H1 (cell line): ENCODE results near the gene SEMA5B. TPM values are rescaled to one million over a fixed set of nuclear protein-coding genes. Genes with fewer than 3 reads are reported as not detected.

Source experiments
- CTCF ChIA-PET: fragments of 300-600 bp; sonication (Branson Sonifier 250); formaldehyde crosslinking; loops from one replicate; lab custom pipeline; 2021; ENCODE audit not compliant: partially characterized antibody; lab: Charles Lee
- POLR2A ChIA-PET: fragments of 300-600 bp; sonication (Branson Sonifier 250); formaldehyde crosslinking; loops from one replicate; lab custom pipeline; 2021; ENCODE audit warnings: inconsistent platforms; ENCODE audit not compliant: partially characterized antibody; lab: Charles Lee
- DNase-seq, 2 experiments: peaks; one replicate each; pipeline versions ENCODE4 v3.0.0 to v3.0.0-alpha.2; 2010 to 2022; ENCODE audit warnings: low spot score in 2 of 2, low read depth in 1 of 2, mixed read lengths in 1 of 2
- FAIRE-seq: peaks from 2 replicates; lab custom pipeline; 2011; peaks lifted over from hg19 to GRCh38; lab: Jason Lieb, UNC
- H2AFZ ChIP-seq: 2 replicates; pipeline ENCODE4 v1.8.1; 2012; ENCODE audit warnings: low read length, inconsistent platforms
- H2AK5ac ChIP-seq: 2 replicates; pipeline ENCODE4 v1.6.1; 2013; ENCODE audit warnings: low read depth, low read length
- H2BK120ac ChIP-seq: replicated peaks from 2 replicates; pipeline ENCODE3; 2013; ENCODE audit warnings: low read depth, low read length, inconsistent platforms
- H2BK12ac ChIP-seq: 2 replicates; pipeline ENCODE4 v1.6.1; 2013; ENCODE audit warnings: low read depth, low read length
- H2BK15ac ChIP-seq: 2 replicates; pipeline ENCODE4 v1.6.1; 2013; ENCODE audit warnings: low read length
- H2BK20ac ChIP-seq: 2 replicates; pipeline ENCODE4 v1.6.1; 2013; ENCODE audit warnings: low read length
- H2BK5ac ChIP-seq: 2 replicates; pipeline ENCODE4 v1.6.1; 2013; ENCODE audit warnings: low read depth, low read length
- H3K14ac ChIP-seq: 2 replicates; pipeline ENCODE4 v1.6.1; 2013; ENCODE audit warnings: inconsistent platforms; ENCODE audit not compliant: insufficient read length
- H3K18ac ChIP-seq: 2 replicates; pipeline ENCODE4 v1.6.1; 2013; ENCODE audit warnings: low read length; ENCODE audit errors: extremely low read depth
- H3K23ac ChIP-seq: 2 replicates; pipeline ENCODE4 v1.6.1; 2013; ENCODE audit warnings: inconsistent platforms; ENCODE audit not compliant: insufficient read length
- H3K23me2 ChIP-seq: 2 replicates; pipeline ENCODE4 v1.6.1; 2013; ENCODE audit warnings: low read depth, low read length
- H3K27ac ChIP-seq: 2 replicates; pipeline ENCODE4 v1.6.1; 2011; ENCODE audit warnings: low read depth, low read length, inconsistent platforms
- H3K27me3 ChIP-seq, 4 experiments: replicated peaks in 1 of 4; 1 replicate in 1 of 4; 2 replicates in 3 of 4; pipeline versions ENCODE4 v1.6.1 to v1.8.1; 2011 to 2013; ENCODE audit warnings: low read length in 3 of 4, mild to moderate bottlenecking in 3 of 4, inconsistent platforms in 2 of 4, mixed read lengths in 2 of 4, moderate library complexity in 1 of 4; ENCODE audit not compliant: control insufficient read depth in 3 of 4, insufficient read depth in 3 of 4; ENCODE audit errors: extremely low read depth in 1 of 4
- H3K36me3 ChIP-seq, 4 experiments: 2 replicates each; pipeline versions ENCODE4 v1.6.1 to v1.8.1; 2011 to 2013; ENCODE audit warnings: mild to moderate bottlenecking in 4 of 4, low read length in 3 of 4, moderate library complexity in 2 of 4, control low read depth in 1 of 4, inconsistent platforms in 1 of 4; ENCODE audit not compliant: insufficient read depth in 4 of 4, control insufficient read depth in 2 of 4
- H3K4ac ChIP-seq: replicated peaks from 2 replicates; pipeline ENCODE3; 2013; ENCODE audit warnings: low read length, low read depth, mixed read lengths, inconsistent platforms; ENCODE audit not compliant: insufficient read length
- H3K4me1 ChIP-seq, 4 experiments: replicated peaks in 1 of 4; 1 replicate in 1 of 4; 2 replicates in 3 of 4; pipeline versions ENCODE4 v1.6.1 to v1.8.1; 2011 to 2013; ENCODE audit warnings: low read length in 3 of 4, inconsistent platforms in 2 of 4, mixed read lengths in 1 of 4; ENCODE audit not compliant: insufficient read depth in 4 of 4, control insufficient read depth in 3 of 4
- H3K4me2 ChIP-seq, 2 experiments: 2 replicates each; pipeline versions ENCODE4 v1.6.1 to v1.8.1; 2011 to 2013; ENCODE audit warnings: low read depth in 2 of 2, low read length in 2 of 2, control low read depth in 1 of 2, inconsistent platforms in 1 of 2, mild to moderate bottlenecking in 1 of 2; ENCODE audit not compliant: insufficient read depth in 1 of 2
- H3K4me3 ChIP-seq, 4 experiments: fragments of 200-600, 300-600 bp in 1 of 4; sonication (generic), shearing (Covaris generic), sonication (Bioruptor Twin) in 1 of 4; 2 replicates each; pipeline versions ENCODE4 v1.5.1 to v1.8.1; 2011 to 2016; ENCODE audit warnings: low read length in 4 of 4, low read depth in 3 of 4, control low read depth in 2 of 4, inconsistent platforms in 2 of 4, mild to moderate bottlenecking in 2 of 4, mixed read lengths in 1 of 4, moderate library complexity in 1 of 4; ENCODE audit not compliant: insufficient read depth in 2 of 4; ENCODE audit errors: extremely low read depth in 1 of 4
- H3K56ac ChIP-seq: replicated peaks from 2 replicates; pipeline ENCODE3; 2013; ENCODE audit warnings: low read depth, mild to moderate bottlenecking, mixed read lengths, low read length, inconsistent platforms; ENCODE audit not compliant: insufficient read length
- H3K79me1 ChIP-seq: 2 replicates; pipeline ENCODE4 v1.6.1; 2013; ENCODE audit warnings: low read depth, low read length, control low read depth
- H3K79me2 ChIP-seq, 2 experiments: 2 replicates each; pipeline versions ENCODE4 v1.6.1 to v1.8.1; 2012 to 2013; ENCODE audit warnings: low read length in 2 of 2, mild to moderate bottlenecking in 2 of 2, inconsistent platforms in 1 of 2; ENCODE audit not compliant: insufficient read depth in 2 of 2, control insufficient read depth in 1 of 2
- H3K9ac ChIP-seq, 4 experiments: replicated peaks in 1 of 4; 1 replicate in 1 of 4; 2 replicates in 3 of 4; pipeline versions ENCODE4 v1.6.1 to v1.8.1; 2011 to 2013; ENCODE audit warnings: low read depth in 3 of 4, low read length in 3 of 4, control low read depth in 2 of 4, mild to moderate bottlenecking in 2 of 4, moderate library complexity in 2 of 4, inconsistent platforms in 1 of 4; ENCODE audit errors: extremely low read depth in 1 of 4
- H3K9me3 ChIP-seq, 2 experiments: 2 replicates each; pipeline versions ENCODE4 v1.6.1 to v1.8.1; 2012 to 2013; ENCODE audit warnings: mild to moderate bottlenecking in 2 of 2, moderate library complexity in 2 of 2, control low read depth in 1 of 2, inconsistent platforms in 1 of 2, low read depth in 1 of 2, low read length in 1 of 2, mixed read lengths in 1 of 2; ENCODE audit not compliant: insufficient read depth in 2 of 2
- H4K20me1 ChIP-seq, 2 experiments: replicated peaks in 1 of 2; 2 replicates each; pipeline versions ENCODE3 to v1.8.1; 2011 to 2013; ENCODE audit warnings: inconsistent platforms in 2 of 2, low read length in 2 of 2, mild to moderate bottlenecking in 1 of 2; ENCODE audit not compliant: insufficient read depth in 2 of 2, control insufficient read depth in 1 of 2
- H4K5ac ChIP-seq: 2 replicates; pipeline ENCODE4 v1.6.1; 2013; ENCODE audit warnings: low read length, low read depth, mixed read lengths, inconsistent platforms; ENCODE audit not compliant: insufficient read length
- H4K8ac ChIP-seq: 2 replicates; pipeline ENCODE4 v1.8.0; 2013; ENCODE audit warnings: mild to moderate bottlenecking, moderate library complexity, low read length, inconsistent platforms; ENCODE audit not compliant: insufficient read depth; ENCODE audit errors: extremely low read depth
- H4K91ac ChIP-seq: replicated peaks from 2 replicates; pipeline ENCODE3; 2013; ENCODE audit warnings: low read length, mixed read lengths, inconsistent platforms; ENCODE audit not compliant: insufficient read length
- E2F6 ChIP-seq: IDR thresholded peaks from 2 replicates; pipeline ENCODE4 v1.6.1; 2012; ENCODE audit warnings: inconsistent platforms
- TEAD4 ChIP-seq: IDR thresholded peaks from 2 replicates; pipeline ENCODE4 v1.6.1; 2012; ENCODE audit warnings: low read depth, low read length, inconsistent platforms, mixed read lengths
- WGBS, 2 experiments: shearing (Covaris generic) in 1 of 2; methylation state at CpG; one replicate each; pipeline versions ENCODE4 v1.1.6 to v1.1.7; 2013 to 2015; ENCODE audit warnings: low lambda C conversion rate in 2 of 2, mixed read lengths in 2 of 2, inconsistent platforms in 1 of 2, low coverage in 1 of 2, missing lambda C conversion rate in 1 of 2; ENCODE audit not compliant: insufficient replicate concordance in 2 of 2, insufficient coverage in 1 of 2, insufficient read length in 1 of 2; ENCODE audit errors: extremely low coverage in 1 of 2, missing lambda C conversion rate in 1 of 2; 5-methylcytosine and 5-hydroxymethylcytosine counted together
- polyA plus RNA-seq, 7 experiments: library from polyadenylated mRNA; depleted of rRNA in 3 of 7; stranded (reverse) in 5 of 7; unstranded in 2 of 7; fragments of >200 nt in 5 of 7; fragments of 200-250 nt in 2 of 7; gene quantifications; 1 replicate in 5 of 7; 2 replicates in 1 of 7; 4 replicates in 1 of 7; pipeline versions ENCODE4 v1.2.1 to v1.2.3, GENCODE V29; 2011 to 2013; ENCODE audit warnings: missing spikeins in 2 of 7, mixed read lengths in 2 of 7
- total RNA-seq: library from RNA; stranded (reverse); fragmentation: NEBNext Ultra II Directional; extraction: Animal tissue kit (Norgen Biotek cat#: 25700); gene quantifications from 2 replicates; pipeline ENCODE4 v1.2.1, GENCODE V29; 2021

SEMA5B gene
- total and polyA plus RNA-seq, 2 of the 8 experiments (the other 6 are each of a cell fraction or from before 2014, with no cell fraction given): 13.1 to 22.4 TPM

- no peak for FAIRE-seq
- peaks cover 2% of the 10 kb centered on the region; the same call in 1 of the 2 replicates for H3K79me1 ChIP-seq
- H2BK20ac ChIP-seq: peak overlapping the region; percentile 51; the same call in 1 of the 2 replicates
- peak overlapping the region; percentile 45; the same call in 1 of the 2 replicates for H4K8ac ChIP-seq
- WGBS, 2 experiments: 50% methylated on average over 10 of the region's 12 CpGs; no CpG with 5 or more reads in 1 of the 2 experiments
- H3K9me3 ChIP-seq: no peaks in the 10 kb centered on the region
- H2BK120ac ChIP-seq: no peak overlapping the region
- H3K56ac ChIP-seq: no peak overlapping the region
- H3K27me3 ChIP-seq: no peaks in the 10 kb centered on the region
- peak overlapping the region; percentile 77 for H4K91ac ChIP-seq
- H3K36me3 ChIP-seq: no peaks in the 10 kb centered on the region; a peak in 1 of 8 replicates
- DNase-seq: no peak
- H3K14ac ChIP-seq: no peak overlapping the region
- POLR2A ChIA-PET: interaction anchor here (1.2 to 1.3 kb wide), 3 partner anchors 8 to 11 kb away, joined by 3 to 4 read pairs (median 4); no protein-coding TSS in a partner anchor
- H4K20me1 ChIP-seq: no peaks in the 10 kb centered on the region
- H3K27ac ChIP-seq: no peak overlapping the region
- TF ChIP-seq E2F6 (0 out of 2 replicates have a peak, but pooled peaks have one; percentile 7), TEAD4 (no peak)
- H3K4me1 ChIP-seq: peaks cover 7 to 46% (median 31%) of the 10 kb centered on the region in 4 experiments
- no peaks in the 10 kb centered on the region for H3K79me2 ChIP-seq
- peak overlapping the region; percentile 51 to 58 for H3K4me2 ChIP-seq
- H3K4ac ChIP-seq: peak overlapping the region; percentile 10
- peak overlapping the region; percentile 73 for H4K5ac ChIP-seq
- H3K23ac ChIP-seq: no peak overlapping the region
- CTCF ChIA-PET: interaction anchor here (0.9 to 4.1 kb wide), 10 partner anchors 8 to 53 kb away, joined by 3 to 17 read pairs (median 4); partner anchors contain the start of gene SEMA5B
- peak overlapping the region; percentile 84 for H3K18ac ChIP-seq
- peak overlapping the region in 1 of 4 experiments; percentile 12; a peak in 1 of 8 replicates for H3K4me3 ChIP-seq
- 0 out of 2 replicates have a peak overlapping the region, but pooled peaks have one; percentile 3 for H2AFZ ChIP-seq
- H2BK5ac ChIP-seq: peak overlapping the region; percentile 84; the same call in 1 of the 2 replicates
- no peak overlapping the region for H3K9ac ChIP-seq
- H2AK5ac ChIP-seq: peak overlapping the region; percentile 47; the same call in 1 of the 2 replicates
- peak overlapping the region; percentile 3; the same call in 1 of the 2 replicates for H2BK15ac ChIP-seq
- H2BK12ac ChIP-seq: peak overlapping the region; percentile 64; the same call in 1 of the 2 replicates
- no peaks in the 10 kb centered on the region; the same call in 1 of the 2 replicates for H3K23me2 ChIP-seq
Measured at GRCh38 chr3:122975163-122975923, 52.2 kb downstream of the SEMA5B start.
